Osteocyte (in vitro differentiated cells): Measurements from ENCODE around the gene SYTL2. TPM values are rescaled to one million over a fixed set of nuclear protein-coding genes. Genes with fewer than 3 reads are reported as not detected.

Experiments
- DNase-seq: peaks from one replicate; pipeline ENCODE4 v3.0.0; 2021; ENCODE audit warnings: mixed read lengths; ENCODE audit not compliant: unreplicated experiment; ENCODE audit errors: extremely low spot score
- H3K27ac Mint-ChIP-seq: one replicate; pipeline ENCODE4 v1.8.0; 2021; ENCODE audit warnings: mild to moderate bottlenecking, mixed read lengths; ENCODE audit not compliant: unreplicated experiment
- H3K27me3 Mint-ChIP-seq: one replicate; pipeline ENCODE4 v1.8.0; 2021; ENCODE audit warnings: mixed read lengths; ENCODE audit not compliant: unreplicated experiment
- H3K36me3 Mint-ChIP-seq: one replicate; pipeline ENCODE4 v1.8.0; 2021; ENCODE audit warnings: mixed read lengths; ENCODE audit not compliant: unreplicated experiment
- H3K4me1 Mint-ChIP-seq: one replicate; pipeline ENCODE4 v1.8.0; 2021; ENCODE audit warnings: mixed read lengths; ENCODE audit not compliant: unreplicated experiment
- H3K4me3 Mint-ChIP-seq: one replicate; pipeline ENCODE4 v1.8.0; 2021; ENCODE audit warnings: mild to moderate bottlenecking, moderate library complexity, mixed read lengths; ENCODE audit not compliant: unreplicated experiment
- H3K9me3 Mint-ChIP-seq: one replicate; pipeline ENCODE4 v1.8.0; 2021; ENCODE audit warnings: mixed read lengths; ENCODE audit not compliant: unreplicated experiment
- CTCF ChIP-seq: fragments of 200-600 bp; sonication (generic); IDR thresholded peaks from 2 replicates; pipeline ENCODE4 v1.5.0; 2021; ENCODE audit warnings: antibody characterized with exemption, mild to moderate bottlenecking, moderate library complexity
- total RNA-seq: library from RNA; stranded (reverse); gene quantifications from 2 replicates; pipeline ENCODE4 v1.2.1, GENCODE V29; 2021

Gene SYTL2
- total RNA-seq, 1 donor from 2014 or later, result 4.0 TPM

- no peak for TF ChIP-seq CTCF
- Mint-ChIP-seq H3K4me1 (peaks cover 20% of the 10 kb centered on the region), H3K27ac (peak within 1 kb of the TSS; percentile 95), H3K9me3 (no peaks in the 10 kb centered on the region), H3K36me3 (no peaks in the 10 kb centered on the region), H3K27me3 (peaks cover 27% of the 10 kb centered on the region), H3K4me3 (peak within 1 kb of the TSS; percentile 92)
- DNase-seq, result peak; percentile 93
Observed at GRCh38 chr11:85647604-85648299, 163.2 kb downstream of the SYTL2 start, which contains the start of gene TMEM126A. Gene TMEM126A (plus strand): TSS chr11:85647967. CDS start chr11:85650256, 2,289 bp downstream.

- no peak for DNase-seq
- Mint-ChIP-seq H3K9me3 (no peaks in the 10 kb centered on the region), H3K4me3 (peak overlapping the region; percentile 92), H3K27ac (peak overlapping the region; percentile 95), H3K4me1 (peaks cover 20% of the 10 kb centered on the region), H3K27me3 (peaks cover 33% of the 10 kb centered on the region), H3K36me3 (no peaks in the 10 kb centered on the region)
- TF ChIP-seq CTCF, result no peak
Observed at GRCh38 chr11:85647078-85647477, 163.9 kb downstream of the SYTL2 start.

Other genes starting within 250 kb of the SYTL2 start
- 1.2 and 2.1 TPM in 2 replicates for gene DLG2, start 183.8 kb downstream of the SYTL2 start, total RNA-seq
- gene TMEM126B, start 182.5 kb downstream of the SYTL2 start, total RNA-seq, result 44.3 and 49.0 TPM in 2 replicates
- gene TMEM126A, start 163.2 kb downstream of the SYTL2 start, total RNA-seq, result 25.0 and 28.9 TPM in 2 replicates
- 38.0 and 44.7 TPM in 2 replicates for gene CREBZF, start 146.0 kb downstream of the SYTL2 start, total RNA-seq
- gene CCDC89, start 124.9 kb downstream of the SYTL2 start, total RNA-seq, result not detected in 2 replicates
- not detected in 2 replicates for gene CCDC83, start 44.2 kb upstream of the SYTL2 start, total RNA-seq